Activated T-cell treated with anti-CD3 and anti-CD28 coated beads for 24 hours (primary cell): Measurements from ENCODE around the gene TEKTIP1.

Source experiments
- DNase-seq: peaks from one replicate; pipeline ENCODE4 v3.0.0-alpha.2; 2020; ENCODE audit warnings: low read depth

Gene TEKTIP1

GRCh38 chr19:3585301-3586126 is 46.5 kb downstream of the TEKTIP1 start, which contains the start of gene GIPC3:
Gene GIPC3 (plus strand): TSS chr19:3585478. CDS start chr19:3585598, 120 bp downstream.
- DNase-seq, result no peak

GRCh38 chr19:3586127-3586626 is 47.2 kb downstream of the TEKTIP1 start:
- no peak for DNase-seq

- DNase-seq, result no peak
These were observed 47.9 kb downstream of the TEKTIP1 start for GRCh38 chr19:3586707-3587346.

GRCh38 chr19:3589439-3589838 is 50.5 kb downstream of the TEKTIP1 start:
- no peak for DNase-seq

- no peak for DNase-seq
These were observed 51.0 kb downstream of the TEKTIP1 start for GRCh38 chr19:3589949-3590348.

- DNase-seq, result no peak
These were observed 52.2 kb downstream of the TEKTIP1 start for GRCh38 chr19:3590991-3591659.

- DNase-seq, result no peak
These were observed 53.1 kb downstream of the TEKTIP1 start for GRCh38 chr19:3591876-3592613.

- DNase-seq, result no peak
These were observed 54.2 kb downstream of the TEKTIP1 start for GRCh38 chr19:3593156-3593555.
